ENCODE results near the gene DENND5A. TPM values are rescaled to one million over a fixed set of nuclear protein-coding genes. Genes with fewer than 3 reads are reported as not detected.

DENND5A gene
- total and polyA plus RNA-seq, 9 of the 15 experiments (the other 6 are each of a cell fraction or from before 2014, with no cell fraction given) = 11.7 to 130 (median 46.3) TPM

DNA sequence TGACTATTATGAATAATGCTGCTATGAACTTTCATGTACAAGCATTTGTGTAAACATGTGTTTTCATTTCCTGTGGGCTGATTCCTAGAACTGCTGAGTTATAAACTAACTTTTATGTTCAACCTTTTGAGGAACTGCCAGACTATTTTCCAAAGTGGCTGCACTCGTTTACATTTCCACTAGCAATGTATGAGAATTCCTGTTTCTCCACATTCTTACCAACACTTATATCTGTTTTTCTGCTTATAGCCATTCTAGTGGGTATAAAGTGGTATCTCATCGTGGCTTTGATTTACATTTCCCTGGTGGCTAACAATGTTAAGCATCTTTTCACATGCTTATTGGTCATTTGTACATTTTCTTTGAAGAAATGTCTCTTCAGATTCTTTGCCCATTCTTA, 138.5 kb downstream of the DENND5A start:
- no peaks in the 10 kb centered on the region for H3K79me2 ChIP-seq (ENCODE audit: control insufficient read depth, insufficient read depth, low read length)
- CTCF ChIA-PET (ENCODE audit: low intra/inter-chr PET ratio) = interaction anchor here (0.7 kb wide), 1 partner anchor 11 kb away, joined by 4 read pairs; no protein-coding TSS in a partner anchor
- 4% methylated on average over 2 of the region's 2 CpGs for WGBS (ENCODE audit: insufficient coverage, low coverage, missing lambda C conversion rate)
- H3K4me1 ChIP-seq (replicated peaks in 1 of 2; ENCODE audit: control insufficient read depth in 2 of 2, insufficient read depth in 2 of 2, low read length in 2 of 2) = peaks cover 0 to 7% of the 10 kb centered on the region in 2 experiments; a peak in 2 of 5 replicates
- DNase-seq (ENCODE audit: extremely low read depth in 1 of 4, low spot score in 3 of 4) (no peak), FAIRE-seq (no peak), ATAC-seq (no peak)
- H2AFZ ChIP-seq (ENCODE audit: low read depth, low read length) = no peak overlapping the region
- POLR2A ChIA-PET = no interaction called here
- no peak for TF ChIP-seq EWSR1 (IDR thresholded peaks at IDR 0.05; ENCODE audit: borderline replicate concordance, low read depth, partially characterized antibody)
- TF ChIP-seq HES1 (IDR thresholded peaks at IDR 0.05; ENCODE audit: low read depth) = no peak
- TF ChIP-seq SPI1 (IDR thresholded peaks at IDR 0.05; ENCODE audit: borderline replicate concordance, low read depth, low read length) = peak; percentile 15; the same call in 1 of the 2 replicates
- TF ChIP-seq RBM25 (IDR thresholded peaks at IDR 0.05; ENCODE audit: low read depth, low read length, severe bottlenecking) = no peak
- TF ChIP-seq ZNF518B (CRISPR knock-in tag; IDR thresholded peaks at IDR 0.05) = no peak
- TF ChIP-seq HNRNPUL1 (IDR thresholded peaks at IDR 0.05; ENCODE audit: low read length) = no peak
- TF ChIP-seq, protein P1, sequence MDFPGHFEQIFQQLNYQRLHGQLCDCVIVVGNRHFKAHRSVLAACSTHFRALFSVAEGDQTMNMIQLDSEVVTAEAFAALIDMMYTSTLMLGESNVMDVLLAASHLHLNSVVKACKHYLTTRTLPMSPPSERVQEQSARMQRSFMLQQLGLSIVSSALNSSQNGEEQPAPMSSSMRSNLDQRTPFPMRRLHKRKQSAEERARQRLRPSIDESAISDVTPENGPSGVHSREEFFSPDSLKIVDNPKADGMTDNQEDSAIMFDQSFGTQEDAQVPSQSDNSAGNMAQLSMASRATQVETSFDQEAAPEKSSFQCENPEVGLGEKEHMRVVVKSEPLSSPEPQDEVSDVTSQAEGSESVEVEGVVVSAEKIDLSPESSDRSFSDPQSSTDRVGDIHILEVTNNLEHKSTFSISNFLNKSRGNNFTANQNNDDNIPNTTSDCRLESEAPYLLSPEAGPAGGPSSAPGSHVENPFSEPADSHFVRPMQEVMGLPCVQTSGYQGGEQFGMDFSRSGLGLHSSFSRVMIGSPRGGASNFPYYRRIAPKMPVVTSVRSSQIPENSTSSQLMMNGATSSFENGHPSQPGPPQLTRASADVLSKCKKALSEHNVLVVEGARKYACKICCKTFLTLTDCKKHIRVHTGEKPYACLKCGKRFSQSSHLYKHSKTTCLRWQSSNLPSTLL (IDR thresholded peaks at IDR 0.05) = no peak
- no peak for TF ChIP-seq MBD2 (IDR thresholded peaks at IDR 0.05; ENCODE audit: borderline replicate concordance, low read depth)
- H3K9me3 ChIP-seq (replicated peaks; ENCODE audit: control insufficient read depth, insufficient read depth, low read depth, low read length) = peaks cover 5% of the 10 kb centered on the region
- intact Hi-C loops (cut with micrococcal nuclease) (no loop called here), in situ Hi-C loops (cut with MboI) (no loop called here)
- H3K4me2 ChIP-seq (ENCODE audit: insufficient read depth, low read length) = no peak overlapping the region
- H3K9me1 ChIP-seq (ENCODE audit: control insufficient read depth, insufficient read depth, low read length) = no peaks in the 10 kb centered on the region
- no peaks in the 10 kb centered on the region for H4K20me1 ChIP-seq (replicated peaks; ENCODE audit: control insufficient read depth, insufficient read depth, low read length)
- H3K4me3 ChIP-seq = no peak overlapping the region
- no peak overlapping the region for H3K9ac ChIP-seq (ENCODE audit: insufficient read depth in 1 of 2, low read depth in 2 of 2, low read length in 2 of 2)
- BruUV-seq (replicated peaks) = no TSS peak
- no peaks in the 10 kb centered on the region for H3K27me3 ChIP-seq (ENCODE audit: control insufficient read depth in 2 of 2, insufficient read depth in 2 of 2, low read length in 2 of 2)
- H3K27ac ChIP-seq (ENCODE audit: extremely low read depth, low read depth, low read length) = no peak overlapping the region
- H3K36me3 ChIP-seq (ENCODE audit: control insufficient read depth, insufficient read depth, low read length) = no peaks in the 10 kb centered on the region
